Gastroesophageal sphincter (tissue), 4 donors: ENCODE data around the gene KCTD16. TPM values are rescaled to one million over a fixed set of nuclear protein-coding genes. Genes with fewer than 3 reads are reported as not detected.

Experiments used
- ATAC-seq: fragments of 150-250 bp; one replicate; pipeline ENCODE4 v1.9.1; 2016; ENCODE audit warnings: mild to moderate bottlenecking, moderate library complexity
- H3K27ac ChIP-seq, 4 donors: fragments of 200-600 bp; sonication (generic) in 3 of 4; 1 replicate in 3 of 4; 2 replicates in 1 of 4; pipeline ENCODE4 v1.5.1; 2016 to 2019
- H3K27me3 ChIP-seq: fragments of 200-600 bp; sonication (generic); one replicate; pipeline ENCODE4 v1.5.1; 2019
- H3K36me3 ChIP-seq, 2 donors: fragments of 200-600 bp; sonication (generic); one replicate each; pipeline ENCODE4 v1.5.1; 2019; ENCODE audit warnings: control low read depth in 1 of 2
- H3K4me1 ChIP-seq, 3 donors: fragments of 200-600 bp; sonication (generic); 1 replicate in 2 of 3; 2 replicates in 1 of 3; pipeline ENCODE4 v1.5.1; 2016 to 2019; ENCODE audit warnings: control low read depth in 2 of 3
- H3K4me3 ChIP-seq, 2 donors: fragments of 200-600 bp; sonication (generic); one replicate each; pipeline ENCODE4 v1.5.1; 2019; ENCODE audit warnings: mild to moderate bottlenecking in 1 of 2, moderate library complexity in 1 of 2
- H3K9me3 ChIP-seq, 3 donors: fragments of 200-600 bp; sonication (generic); one replicate each; pipeline ENCODE4 v1.5.1; 2017 to 2019; ENCODE audit warnings: control low read depth in 2 of 3
- CTCF ChIP-seq, 4 experiments: fragments of 200-600 bp in 2 of 4; fragments of 450-650 bp in 2 of 4; sonication (generic) in 1 of 4; IDR thresholded peaks; one replicate each; pipeline ENCODE4 v1.5.1; 2017 to 2019; ENCODE audit warnings: antibody characterized with exemption in 4 of 4, mild to moderate bottlenecking in 2 of 4, moderate library complexity in 2 of 4
- EP300 ChIP-seq: sonication (generic); formaldehyde crosslinking; IDR thresholded peaks from one replicate; pipeline ENCODE4 v1.6.1; 2017; ENCODE audit warnings: antibody characterized with exemption, mild to moderate bottlenecking
- POLR2A ChIP-seq, 2 donors: fragments of 450-650 bp; IDR thresholded peaks; one replicate each; pipeline ENCODE4 v1.6.1; 2017; ENCODE audit warnings: antibody characterized with exemption in 2 of 2, mild to moderate bottlenecking in 2 of 2, moderate library complexity in 1 of 2
- POLR2AphosphoS5 ChIP-seq: sonication (generic); formaldehyde crosslinking; IDR thresholded peaks from one replicate; pipeline ENCODE4 v1.6.1; 2017; ENCODE audit warnings: antibody characterized with exemption
- WGBS, 2 donors: methylation state at CpG; one replicate each; pipeline ENCODE4 v1.1.5; 2018; ENCODE audit warnings: low coverage in 1 of 2; 5-methylcytosine and 5-hydroxymethylcytosine counted together
- total RNA-seq, 4 donors: library from RNA; depleted of rRNA; stranded (reverse); fragments of >200 nt; gene quantifications; one replicate each; pipeline ENCODE4 v1.1.0, GENCODE V29; 2016

The KCTD16 gene
- total RNA-seq, 4 donors from 2014 or later = 0.05 to 0.13 (median 0.12) TPM; not detected in 1

GRCh38 chr5:144307736-144308135 lies 137.1 kb downstream of the KCTD16 start:
- no peak overlapping the region for H3K4me3 ChIP-seq
- H3K4me1 ChIP-seq = peaks cover 0 to 3% (median 0%) of the 10 kb centered on the region in 3 donors
- H3K27me3 ChIP-seq = no peaks in the 10 kb centered on the region
- H3K9me3 ChIP-seq = no peaks in the 10 kb centered on the region
- no peak for TF ChIP-seq POLR2AphosphoS5
- H3K27ac ChIP-seq = no peak overlapping the region
- ATAC-seq = no peak
- no peaks in the 10 kb centered on the region for H3K36me3 ChIP-seq
- WGBS, 2 donors = 33 to 71% methylated on average over 1 to 4 of the region's 4 CpGs

GRCh38 chr5:144308174-144308573 lies 137.5 kb downstream of the KCTD16 start:
- no peaks in the 10 kb centered on the region for H3K27me3 ChIP-seq
- H3K4me3 ChIP-seq = no peak overlapping the region
- H3K27ac ChIP-seq = no peak overlapping the region
- H3K36me3 ChIP-seq = no peaks in the 10 kb centered on the region
- WGBS, 2 donors = 90 to 95% methylated on average over 2 to 5 of the region's 5 CpGs
- H3K4me1 ChIP-seq = peaks cover 0 to 3% (median 0%) of the 10 kb centered on the region in 3 donors
- H3K9me3 ChIP-seq = no peaks in the 10 kb centered on the region
- no peak for ATAC-seq
- TF ChIP-seq CTCF (IDR thresholded peaks at IDR 0.05) (no peak), EP300 (no peak)

- Histone ChIP-seq H3K9me3 (no peaks in the 10 kb centered on the region), H3K27me3 (no peaks in the 10 kb centered on the region), H3K4me1 (peaks cover 0 to 3% (median 0%) of the 10 kb centered on the region in 3 donors), H3K4me3 (no peak overlapping the region), H3K27ac (no peak overlapping the region), H3K36me3 (no peaks in the 10 kb centered on the region)
- ATAC-seq = no peak
- no peak for TF ChIP-seq POLR2AphosphoS5
- 45 to 47% methylated on average over 4 to 5 of the region's 5 CpGs for WGBS, 2 donors
Measured at GRCh38 chr5:144308906-144309670, 138.4 kb downstream of the KCTD16 start.

GRCh38 chr5:144310621-144311020 lies 139.9 kb downstream of the KCTD16 start:
- no peaks in the 10 kb centered on the region for H3K36me3 ChIP-seq
- no peak overlapping the region for H3K4me3 ChIP-seq
- no peaks in the 10 kb centered on the region for H3K27me3 ChIP-seq
- H3K4me1 ChIP-seq = peaks cover 0 to 3% (median 0%) of the 10 kb centered on the region in 3 donors
- no peak for ATAC-seq
- H3K9me3 ChIP-seq = no peaks in the 10 kb centered on the region
- H3K27ac ChIP-seq = no peak overlapping the region
- WGBS, 2 donors = 91 to 96% methylated on average over 2 of the region's 2 CpGs
- TF ChIP-seq POLR2A (IDR thresholded peaks at IDR 0.05) = no peak
- TF ChIP-seq CTCF (IDR thresholded peaks at IDR 0.05) = no peak
- no peak for TF ChIP-seq EP300
- no peak for TF ChIP-seq POLR2AphosphoS5

- H3K9me3 ChIP-seq = no peaks in the 10 kb centered on the region
- no peaks in the 10 kb centered on the region for H3K27me3 ChIP-seq
- peaks cover 0 to 3% (median 0%) of the 10 kb centered on the region in 3 donors for H3K4me1 ChIP-seq
- no peak for TF ChIP-seq POLR2A (IDR thresholded peaks at IDR 0.05)
- no peak for TF ChIP-seq CTCF (IDR thresholded peaks at IDR 0.05)
- TF ChIP-seq POLR2AphosphoS5 = no peak
- no peak for TF ChIP-seq EP300
- H3K27ac ChIP-seq = no peak overlapping the region
- no peak overlapping the region for H3K4me3 ChIP-seq
- no peak for ATAC-seq
- H3K36me3 ChIP-seq = no peaks in the 10 kb centered on the region
- WGBS, 2 donors = 43 to 62% methylated on average over 1 of the region's 1 CpG
Measured at GRCh38 chr5:144313147-144313726, 142.6 kb downstream of the KCTD16 start.

GRCh38 chr5:144315026-144315425 lies 144.4 kb downstream of the KCTD16 start:
- Histone ChIP-seq H3K27me3 (no peaks in the 10 kb centered on the region), H3K4me1 (no peaks in the 10 kb centered on the region), H3K4me3 (no peak overlapping the region), H3K36me3 (no peaks in the 10 kb centered on the region), H3K9me3 (no peaks in the 10 kb centered on the region), H3K27ac (no peak overlapping the region)
- ATAC-seq = no peak
- TF ChIP-seq POLR2A (IDR thresholded peaks at IDR 0.05) (no peak), POLR2AphosphoS5 (no peak), EP300 (no peak), CTCF (IDR thresholded peaks at IDR 0.05) (no peak)
- WGBS, 2 donors = 72 to 79% methylated on average over 4 of the region's 4 CpGs
